ENCODE results near the gene SPEN. TPM values are rescaled to one million over a fixed set of nuclear protein-coding genes. Genes with fewer than 3 reads are reported as not detected.

The SPEN gene
- total and polyA plus RNA-seq, 9 of the 15 experiments (the other 6 are each of a cell fraction or from before 2014, with no cell fraction given): 5.7 to 87.5 (median 27.2) TPM

DNA sequence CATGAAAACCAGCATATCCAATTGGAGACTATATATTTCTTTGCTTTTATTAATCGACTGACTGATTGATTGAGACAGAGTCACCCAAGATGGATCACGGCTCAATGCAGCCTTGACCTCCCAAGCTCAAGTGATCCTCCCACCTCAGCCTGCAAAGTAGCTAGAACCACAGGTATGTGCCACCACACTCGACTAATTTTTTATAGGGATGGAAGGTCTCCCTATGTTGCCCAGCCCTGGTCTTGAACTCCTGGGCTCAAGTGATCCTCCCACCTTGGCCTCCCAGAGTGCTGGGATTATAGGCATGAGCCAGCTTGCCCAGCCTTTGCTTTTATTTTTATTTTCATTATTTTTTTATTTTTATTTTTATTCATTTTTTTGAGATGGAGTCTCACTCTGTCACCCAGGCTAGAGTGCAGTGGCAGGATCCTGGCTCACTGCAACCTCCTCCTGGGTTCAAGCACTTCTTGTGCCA is 5.4 kb downstream of the SPEN start (continued):
- TF ChIP-seq, protein P1, sequence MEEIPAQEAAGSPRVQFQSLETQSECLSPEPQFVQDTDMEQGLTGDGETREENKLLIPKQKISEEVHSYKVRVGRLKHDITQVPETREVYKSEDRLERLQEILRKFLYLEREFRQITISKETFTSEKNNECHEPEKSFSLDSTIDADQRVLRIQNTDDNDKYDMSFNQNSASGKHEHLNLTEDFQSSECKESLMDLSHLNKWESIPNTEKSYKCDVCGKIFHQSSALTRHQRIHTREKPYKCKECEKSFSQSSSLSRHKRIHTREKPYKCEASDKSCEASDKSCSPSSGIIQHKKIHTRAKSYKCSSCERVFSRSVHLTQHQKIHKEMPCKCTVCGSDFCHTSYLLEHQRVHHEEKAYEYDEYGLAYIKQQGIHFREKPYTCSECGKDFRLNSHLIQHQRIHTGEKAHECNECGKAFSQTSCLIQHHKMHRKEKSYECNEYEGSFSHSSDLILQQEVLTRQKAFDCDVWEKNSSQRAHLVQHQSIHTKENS (CRISPR knock-in tag; IDR thresholded peaks at IDR 0.05): no peak
- TF ChIP-seq SAFB2 (IDR thresholded peaks at IDR 0.05; ENCODE audit: borderline replicate concordance, low read depth, low read length, severe bottlenecking) (no peak), ESRRB (CRISPR knock-in tag; IDR thresholded peaks at IDR 0.05; ENCODE audit: borderline replicate concordance) (no peak), CXXC5 (CRISPR knock-in tag; IDR thresholded peaks at IDR 0.05) (no peak)

DNA sequence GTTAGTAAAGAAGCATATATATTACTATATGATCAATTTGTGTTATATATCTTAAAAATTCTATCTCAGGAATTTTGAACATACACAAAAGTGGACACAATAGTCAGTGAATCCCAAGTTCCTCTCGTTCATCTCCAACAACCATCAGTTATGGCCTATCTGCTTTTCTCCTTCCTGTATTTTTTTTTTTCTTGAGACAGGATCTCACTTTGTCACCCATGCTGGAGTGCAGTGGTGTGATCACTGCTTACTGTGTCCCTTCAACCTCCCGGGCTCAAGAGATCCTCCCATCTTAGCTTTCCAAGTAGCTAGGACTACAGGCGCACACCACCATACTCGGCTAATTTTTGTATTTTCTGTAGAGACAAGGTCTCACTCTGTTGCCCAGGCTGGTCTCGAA is 9.4 kb downstream of the SPEN start:
- peaks cover 97% of the 10 kb centered on the region for H3K79me2 ChIP-seq (ENCODE audit: control insufficient read depth, insufficient read depth, low read length)
- H3K9me1 ChIP-seq (ENCODE audit: control insufficient read depth, insufficient read depth, low read length): no peaks in the 10 kb centered on the region
- ChIA-PET POLR2A (interaction anchor here (0.9 to 2.5 kb wide), 5 partner anchors 8 to 26 kb away, joined by 3 to 7 read pairs (median 5); no protein-coding TSS in a partner anchor), CTCF (ENCODE audit: low intra/inter-chr PET ratio) (interaction anchor here (0.7 kb wide), 1 partner anchor 42 kb away, joined by 5 read pairs; no protein-coding TSS in a partner anchor)
- peaks cover 15 to 17% of the 10 kb centered on the region in 2 experiments for H3K4me1 ChIP-seq (replicated peaks in 1 of 2; ENCODE audit: control insufficient read depth in 2 of 2, insufficient read depth in 2 of 2, low read length in 2 of 2)
- no peak overlapping the region for H2AFZ ChIP-seq (ENCODE audit: low read depth, low read length)
- no TSS peak for BruUV-seq (replicated peaks)
- H3K27ac ChIP-seq (ENCODE audit: extremely low read depth, low read depth, low read length): peak overlapping the region; percentile 74; the same call in 2 of the 3 replicates
- H3K36me3 ChIP-seq (ENCODE audit: control insufficient read depth, insufficient read depth, low read length): peaks cover 18% of the 10 kb centered on the region
- peaks cover 4% of the 10 kb centered on the region; the same call in 1 of the 2 replicates for H4K20me1 ChIP-seq (replicated peaks; ENCODE audit: control insufficient read depth, insufficient read depth, low read length)
- in situ Hi-C loops (cut with MboI): loop anchor here (25.0 kb wide), 1 partner anchor 1005 kb away; no protein-coding TSS in a partner anchor
- no peaks in the 10 kb centered on the region for H3K9me3 ChIP-seq (replicated peaks; ENCODE audit: control insufficient read depth, insufficient read depth, low read depth, low read length)
- H3K9ac ChIP-seq (ENCODE audit: insufficient read depth in 1 of 2, low read depth in 2 of 2, low read length in 2 of 2): peak overlapping the region in 1 of 2 experiments; percentile 36; a peak in 1 of 4 replicates
- intact Hi-C loops (cut with micrococcal nuclease): no loop called here
- ATAC-seq: peak; percentile 51
- H3K4me2 ChIP-seq (ENCODE audit: insufficient read depth, low read length): peak overlapping the region; percentile 55
- H3K4me3 ChIP-seq: no peak overlapping the region
- H3K27me3 ChIP-seq (ENCODE audit: control insufficient read depth in 2 of 2, insufficient read depth in 2 of 2, low read length in 2 of 2): no peaks in the 10 kb centered on the region
- FAIRE-seq: peak; percentile 26
- peak in 1 of 4 experiments; percentile 46 for DNase-seq (ENCODE audit: extremely low read depth in 1 of 4, low spot score in 3 of 4)
- WGBS (ENCODE audit: insufficient coverage, low coverage, missing lambda C conversion rate): 45% methylated on average over 5 of the region's 5 CpGs
- 0 out of 2 replicates have a peak, but pooled peaks have one; percentile 2 for TF ChIP-seq EP300 (IDR thresholded peaks at IDR 0.05; ENCODE audit: low read length)
- no peak for TF ChIP-seq PHF8 (IDR thresholded peaks at IDR 0.05; ENCODE audit: borderline replicate concordance, low read length)
- TF ChIP-seq, protein P2, sequence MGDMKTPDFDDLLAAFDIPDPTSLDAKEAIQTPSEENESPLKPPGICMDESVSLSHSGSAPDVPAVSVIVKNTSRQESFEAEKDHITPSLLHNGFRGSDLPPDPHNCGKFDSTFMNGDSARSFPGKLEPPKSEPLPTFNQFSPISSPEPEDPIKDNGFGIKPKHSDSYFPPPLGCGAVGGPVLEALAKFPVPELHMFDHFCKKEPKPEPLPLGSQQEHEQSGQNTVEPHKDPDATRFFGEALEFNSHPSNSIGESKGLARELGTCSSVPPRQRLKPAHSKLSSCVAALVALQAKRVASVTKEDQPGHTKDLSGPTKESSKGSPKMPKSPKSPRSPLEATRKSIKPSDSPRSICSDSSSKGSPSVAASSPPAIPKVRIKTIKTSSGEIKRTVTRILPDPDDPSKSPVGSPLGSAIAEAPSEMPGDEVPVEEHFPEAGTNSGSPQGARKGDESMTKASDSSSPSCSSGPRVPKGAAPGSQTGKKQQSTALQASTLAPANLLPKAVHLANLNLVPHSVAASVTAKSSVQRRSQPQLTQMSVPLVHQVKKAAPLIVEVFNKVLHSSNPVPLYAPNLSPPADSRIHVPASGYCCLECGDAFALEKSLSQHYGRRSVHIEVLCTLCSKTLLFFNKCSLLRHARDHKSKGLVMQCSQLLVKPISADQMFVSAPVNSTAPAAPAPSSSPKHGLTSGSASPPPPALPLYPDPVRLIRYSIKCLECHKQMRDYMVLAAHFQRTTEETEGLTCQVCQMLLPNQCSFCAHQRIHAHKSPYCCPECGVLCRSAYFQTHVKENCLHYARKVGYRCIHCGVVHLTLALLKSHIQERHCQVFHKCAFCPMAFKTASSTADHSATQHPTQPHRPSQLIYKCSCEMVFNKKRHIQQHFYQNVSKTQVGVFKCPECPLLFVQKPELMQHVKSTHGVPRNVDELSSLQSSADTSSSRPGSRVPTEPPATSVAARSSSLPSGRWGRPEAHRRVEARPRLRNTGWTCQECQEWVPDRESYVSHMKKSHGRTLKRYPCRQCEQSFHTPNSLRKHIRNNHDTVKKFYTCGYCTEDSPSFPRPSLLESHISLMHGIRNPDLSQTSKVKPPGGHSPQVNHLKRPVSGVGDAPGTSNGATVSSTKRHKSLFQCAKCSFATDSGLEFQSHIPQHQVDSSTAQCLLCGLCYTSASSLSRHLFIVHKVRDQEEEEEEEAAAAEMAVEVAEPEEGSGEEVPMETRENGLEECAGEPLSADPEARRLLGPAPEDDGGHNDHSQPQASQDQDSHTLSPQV (IDR thresholded peaks at IDR 0.05): peak; percentile 46; the same call in 1 of the 2 replicates
- TF ChIP-seq BACH1 (tag; IDR thresholded peaks at IDR 0.05): no peak
- TF ChIP-seq, protein P3, sequence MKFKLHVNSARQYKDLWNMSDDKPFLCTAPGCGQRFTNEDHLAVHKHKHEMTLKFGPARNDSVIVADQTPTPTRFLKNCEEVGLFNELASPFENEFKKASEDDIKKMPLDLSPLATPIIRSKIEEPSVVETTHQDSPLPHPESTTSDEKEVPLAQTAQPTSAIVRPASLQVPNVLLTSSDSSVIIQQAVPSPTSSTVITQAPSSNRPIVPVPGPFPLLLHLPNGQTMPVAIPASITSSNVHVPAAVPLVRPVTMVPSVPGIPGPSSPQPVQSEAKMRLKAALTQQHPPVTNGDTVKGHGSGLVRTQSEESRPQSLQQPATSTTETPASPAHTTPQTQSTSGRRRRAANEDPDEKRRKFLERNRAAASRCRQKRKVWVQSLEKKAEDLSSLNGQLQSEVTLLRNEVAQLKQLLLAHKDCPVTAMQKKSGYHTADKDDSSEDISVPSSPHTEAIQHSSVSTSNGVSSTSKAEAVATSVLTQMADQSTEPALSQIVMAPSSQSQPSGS (CRISPR knock-in tag; IDR thresholded peaks at IDR 0.05): no peak
- peak; percentile 13; the same call in 1 of the 2 replicates for TF ChIP-seq NCOR1 (IDR thresholded peaks at IDR 0.05)
- peak; percentile 84 for TF ChIP-seq ZNF384 (IDR thresholded peaks at IDR 0.05; ENCODE audit: low read depth, low read length)
- peak; percentile 31; the same call in 1 of the 2 replicates for TF ChIP-seq EP400 (IDR thresholded peaks at IDR 0.05)
- TF ChIP-seq ETV1 (tag; conservative IDR thresholded peaks at IDR 0.05; ENCODE audit: low read depth): peak; percentile 51; the same call in 1 of the 2 replicates
- TF ChIP-seq ZFP36 (IDR thresholded peaks at IDR 0.05; ENCODE audit: low read depth, low read length, partially characterized antibody): peak; percentile 33

Data from K562 (cell line).